ENCODE data around the gene FOS.

Gene FOS

DNA sequence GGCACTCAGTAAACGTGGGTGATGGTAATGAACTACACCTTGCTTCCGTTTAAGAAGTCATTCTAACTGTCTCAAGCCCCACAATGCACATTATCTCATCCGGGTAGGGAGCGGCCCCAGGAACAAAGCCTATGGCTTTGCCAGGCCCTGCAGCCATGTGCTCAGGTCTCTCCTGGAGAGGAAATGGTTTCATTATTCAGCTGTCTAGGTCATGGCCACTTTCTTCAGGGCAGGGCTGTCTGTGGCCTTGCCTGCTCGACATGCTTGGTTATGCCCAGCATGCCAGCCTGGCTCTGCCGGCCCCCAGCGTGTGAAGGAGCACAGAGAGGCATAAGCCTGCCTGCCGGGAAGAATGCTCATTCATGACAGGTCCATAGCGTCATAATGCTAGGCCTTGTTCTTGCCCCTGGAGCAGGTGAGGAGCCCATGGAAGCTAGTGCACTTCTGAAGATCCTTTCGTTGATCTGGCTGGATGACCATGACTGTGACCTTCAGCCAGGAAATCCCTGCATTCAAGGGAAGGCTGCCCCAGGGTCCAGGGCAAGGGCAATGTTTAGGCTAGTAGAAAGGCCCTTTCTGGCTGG, 26.3 kb upstream of the FOS start:
- no peak for DNase-seq

DNA sequence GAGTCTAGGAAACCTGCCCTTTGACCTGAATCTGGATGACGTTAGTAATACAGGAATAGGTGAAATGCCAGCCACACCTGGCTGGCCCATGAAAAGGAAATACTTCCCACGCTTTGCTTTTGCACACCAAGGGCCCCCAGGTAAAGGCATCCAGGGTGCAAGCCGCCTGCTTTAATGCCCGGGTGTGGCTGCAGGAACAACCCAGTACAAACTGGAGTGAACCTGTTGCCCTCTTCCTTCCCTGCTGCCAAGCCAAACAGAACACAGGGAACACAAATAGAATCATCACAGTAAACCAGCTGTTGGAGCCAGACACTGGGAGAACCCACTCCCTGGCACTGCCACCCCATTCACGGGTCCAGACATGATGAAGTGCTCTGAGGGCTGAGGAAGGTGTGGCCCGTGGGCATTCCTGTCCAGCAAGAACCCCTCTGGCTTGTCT, 24.2 kb upstream of the FOS start:
- DNase-seq = no peak

- DNase-seq = no peak
Observed at GRCh38 chr14:75254901-75255584, 23.6 kb upstream of the FOS start.

GRCh38 chr14:75258079-75258802, 20.4 kb upstream of the FOS start:
- no peak for DNase-seq

GRCh38 chr14:75258803-75259509, 19.7 kb upstream of the FOS start:
- DNase-seq = peak; percentile 99

- peak; percentile 70 for DNase-seq
Observed at GRCh38 chr14:75259510-75259855, 19.1 kb upstream of the FOS start.

DNA sequence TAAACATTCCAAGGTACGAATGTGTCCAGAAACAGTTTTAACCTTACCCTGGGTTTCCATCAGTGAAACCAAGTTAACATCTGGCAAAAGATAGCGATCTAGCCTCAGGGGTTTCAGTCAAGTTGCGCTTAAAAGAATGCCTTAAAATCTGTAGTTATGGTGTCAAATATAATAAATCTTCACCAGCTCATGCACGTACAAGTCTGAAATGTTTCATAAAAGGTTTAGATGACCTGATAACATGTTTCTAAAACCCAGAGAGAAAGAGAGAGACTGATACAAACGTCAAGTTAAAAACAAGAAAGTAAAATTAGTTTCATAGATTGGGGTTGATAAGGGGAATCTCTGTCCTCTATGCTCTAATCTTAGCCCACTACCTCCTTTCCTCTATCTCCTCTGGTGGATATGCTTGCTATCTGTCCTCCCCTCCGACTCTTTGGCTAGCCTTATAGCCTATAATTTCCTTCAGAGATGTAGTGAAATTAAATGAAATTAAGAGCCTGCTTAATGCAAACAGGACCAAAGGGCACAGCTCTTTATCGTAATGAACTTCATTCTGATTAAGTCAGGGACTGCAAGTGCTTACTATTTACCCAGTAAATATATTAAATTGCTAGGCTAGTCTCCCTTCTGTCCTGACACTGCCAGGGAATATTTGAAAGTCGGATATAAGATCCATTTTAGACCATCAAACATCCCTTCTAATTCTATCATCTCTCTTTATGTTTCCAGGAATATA, 18.4 kb upstream of the FOS start:
- no peak for DNase-seq

GRCh38 chr14:75261820-75262219, 16.8 kb upstream of the FOS start:
- DNase-seq = no peak

GRCh38 chr14:75262641-75263040, 16.0 kb upstream of the FOS start:
- DNase-seq = no peak

DNA sequence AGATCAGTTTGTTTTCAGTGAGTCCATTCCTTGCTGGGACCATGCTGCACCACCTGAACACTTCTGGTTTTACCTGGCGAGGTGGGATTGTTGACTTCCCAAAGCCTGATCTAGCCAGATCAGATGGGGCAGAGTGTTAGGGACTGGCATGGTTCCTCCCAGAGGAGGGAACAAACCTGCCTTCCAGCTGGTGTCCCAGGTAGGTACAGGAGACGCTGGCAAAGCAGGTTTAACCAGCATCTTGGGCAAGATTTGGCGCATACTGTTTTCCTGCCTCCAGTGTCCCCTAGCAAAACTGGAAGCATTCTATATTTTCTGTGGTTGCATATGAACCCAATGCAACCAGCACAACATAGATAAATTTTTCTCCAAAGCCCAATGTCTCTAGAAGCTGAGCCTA, 14.6 kb upstream of the FOS start:
- no peak for DNase-seq

- DNase-seq = no peak
Observed at GRCh38 chr14:75267141-75267721, 11.4 kb upstream of the FOS start.

DNA sequence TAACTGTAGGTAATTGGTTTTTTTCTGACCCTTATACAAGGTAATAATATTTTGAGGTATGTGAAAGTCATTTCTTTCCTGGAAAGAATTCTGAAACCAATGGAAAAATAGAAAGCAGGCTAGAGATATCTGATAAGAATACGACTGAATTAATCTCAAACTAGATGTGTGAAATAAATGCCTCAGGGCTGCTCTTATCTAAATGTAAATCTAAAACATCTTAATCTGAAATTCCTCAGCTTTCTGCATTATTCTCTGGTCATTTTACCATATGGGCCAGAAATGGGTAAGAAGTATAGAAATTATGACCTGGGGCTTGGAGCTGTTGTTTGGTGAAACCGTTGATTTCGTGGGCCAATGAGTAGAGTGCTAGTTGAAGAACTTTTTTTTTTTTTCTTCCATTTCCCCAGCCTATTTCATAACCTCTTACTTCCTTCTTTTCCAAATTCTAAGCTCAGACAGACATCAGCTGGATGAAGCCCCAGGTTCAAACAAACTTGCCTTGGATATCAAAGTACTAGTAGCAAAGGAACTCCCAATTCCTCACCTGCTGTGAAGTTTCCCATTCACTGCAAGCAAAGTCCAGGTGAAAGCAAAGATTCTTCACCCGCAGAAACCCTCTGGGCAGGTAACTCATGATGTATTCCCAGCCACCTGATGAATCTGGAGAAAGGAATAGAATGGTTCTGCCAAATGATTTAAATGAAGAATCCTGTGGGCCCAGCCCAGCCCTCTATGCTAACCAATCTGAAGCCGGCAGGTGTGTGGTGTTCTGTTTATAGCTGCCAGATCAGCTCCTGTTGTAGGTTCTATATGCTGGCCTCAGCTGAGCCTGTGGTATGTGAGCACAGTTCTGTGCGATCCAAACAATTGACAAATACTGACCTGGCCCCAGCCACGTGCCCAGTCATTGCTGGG, 9.7 kb upstream of the FOS start:
- no peak for DNase-seq

DNA sequence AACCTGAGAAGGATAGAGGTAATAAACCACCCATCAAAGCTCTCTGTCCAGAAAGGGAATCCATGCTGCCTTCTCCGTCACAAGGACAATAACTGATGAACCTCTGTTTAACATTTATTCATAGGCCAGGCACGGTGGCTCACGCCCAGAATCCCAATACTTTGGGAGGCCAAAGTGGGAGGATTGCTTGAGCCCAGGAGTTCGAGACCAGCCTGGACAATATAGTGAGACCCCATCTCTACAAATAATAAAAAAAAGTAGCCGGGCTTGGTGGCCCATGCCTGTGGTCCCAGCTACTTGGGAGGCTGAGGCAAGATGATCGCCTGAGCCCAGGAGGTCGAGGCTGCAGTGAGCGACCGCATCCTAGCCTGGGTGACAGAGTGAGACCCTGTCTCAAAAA, 7.1 kb upstream of the FOS start:
- DNase-seq = no peak

- no peak for DNase-seq
Observed at GRCh38 chr14:75273272-75274049, 5.2 kb upstream of the FOS start.

DNA sequence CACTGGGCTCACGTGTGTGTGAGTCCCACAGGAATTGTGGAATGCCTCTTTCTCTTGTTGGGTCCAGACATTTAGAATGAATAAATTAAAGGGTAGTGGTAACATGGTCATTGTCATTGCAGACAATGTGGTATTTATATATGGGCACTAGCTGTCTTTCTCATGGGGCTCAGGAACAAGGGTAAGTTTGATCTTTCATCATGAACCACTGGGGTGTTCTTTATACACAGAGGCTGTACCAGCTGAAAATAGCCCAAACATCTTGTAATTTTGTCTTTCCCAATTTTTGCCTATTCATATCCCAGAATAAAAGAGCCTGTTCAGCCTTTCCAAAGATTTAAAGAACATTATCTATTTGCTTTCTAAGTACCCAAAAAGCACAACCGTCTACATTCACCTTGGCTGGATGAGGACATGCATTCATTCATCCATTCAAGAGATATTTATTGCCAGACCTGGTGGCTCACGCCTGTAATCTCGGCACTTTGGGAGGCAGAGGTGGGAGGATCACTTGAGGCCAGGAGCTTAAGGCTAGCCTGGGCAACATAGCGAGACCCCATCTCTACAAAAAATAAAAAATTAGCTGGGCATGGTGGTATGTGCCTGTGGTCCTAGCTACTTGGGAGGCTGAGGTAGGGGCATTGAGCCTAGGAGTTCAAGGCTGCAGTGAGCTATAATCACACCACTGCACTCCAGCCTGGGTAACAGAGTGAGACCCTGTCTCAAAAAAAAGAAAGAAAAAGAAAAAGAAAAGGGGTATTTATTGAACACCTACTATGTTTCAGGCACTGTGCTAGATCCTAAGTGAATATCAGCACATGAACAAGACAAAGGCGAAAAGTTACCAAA, 4.4 kb upstream of the FOS start:
- DNase-seq = no peak

DNA sequence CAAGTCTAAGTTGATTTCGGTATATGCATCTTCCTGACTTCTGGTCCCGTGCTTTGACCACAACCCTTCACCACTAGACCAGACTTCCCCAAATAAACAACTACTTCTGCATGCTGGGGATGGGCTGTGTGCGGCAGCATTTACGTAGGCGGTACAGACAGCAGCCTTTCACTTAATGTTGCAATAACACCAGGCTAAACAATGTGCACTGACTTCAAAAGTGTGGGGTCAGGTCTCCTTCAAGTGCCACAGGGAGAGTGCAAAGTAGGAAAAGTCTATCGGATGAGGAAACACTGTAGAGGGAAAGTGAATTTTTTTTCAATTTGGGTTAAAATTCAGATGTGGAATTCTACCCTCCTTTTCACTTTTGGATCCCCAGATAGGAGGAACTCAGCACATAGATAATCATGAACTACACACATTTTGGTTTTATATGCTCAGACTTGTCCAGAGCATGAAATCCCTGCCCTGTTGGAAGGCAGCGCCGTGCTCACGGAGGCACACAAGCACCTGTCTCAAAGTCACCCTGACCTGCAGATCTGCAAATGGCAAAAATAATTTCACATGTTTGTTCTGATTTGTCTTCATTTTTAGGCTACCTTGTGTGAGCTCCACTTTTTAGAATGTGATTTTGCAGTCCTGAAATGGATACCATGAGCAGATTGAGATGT, 3.6 kb upstream of the FOS start:
- DNase-seq = no peak

DNA sequence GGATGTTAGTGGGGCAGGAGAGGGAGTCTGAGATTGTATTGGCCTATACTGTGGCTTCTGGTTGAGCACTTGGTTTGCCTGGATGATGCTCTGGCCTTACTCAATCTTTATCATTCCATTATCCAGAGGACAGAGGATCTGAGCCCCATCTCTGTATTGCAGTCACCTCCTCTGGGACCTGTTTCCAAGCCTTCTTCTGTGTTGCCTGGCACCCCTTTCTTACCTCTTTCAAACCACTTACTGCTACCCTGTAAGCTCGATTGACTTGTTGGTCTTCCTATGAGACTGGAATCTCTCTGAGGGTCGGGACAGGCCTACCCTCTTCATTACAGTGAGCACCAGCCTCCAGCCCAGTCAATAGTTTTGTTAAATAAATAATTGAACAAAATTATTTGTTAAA, 3.0 kb upstream of the FOS start:
- no peak for DNase-seq

GRCh38 chr14:75277008-75277814, 1.4 kb upstream of the FOS start:
- peak; percentile 74 for DNase-seq

Measured in NCI-H82 (cell line).